GM19193 (cell line): ENCODE data around the gene FAM3A.

ENCODE experiments used
- POLR2A ChIP-seq: IDR thresholded peaks from 4 replicates; pipeline ENCODE4 v1.6.1; 2011; ENCODE audit not compliant: insufficient read depth, insufficient read length; ENCODE audit errors: extremely low read depth

FAM3A gene

DNA sequence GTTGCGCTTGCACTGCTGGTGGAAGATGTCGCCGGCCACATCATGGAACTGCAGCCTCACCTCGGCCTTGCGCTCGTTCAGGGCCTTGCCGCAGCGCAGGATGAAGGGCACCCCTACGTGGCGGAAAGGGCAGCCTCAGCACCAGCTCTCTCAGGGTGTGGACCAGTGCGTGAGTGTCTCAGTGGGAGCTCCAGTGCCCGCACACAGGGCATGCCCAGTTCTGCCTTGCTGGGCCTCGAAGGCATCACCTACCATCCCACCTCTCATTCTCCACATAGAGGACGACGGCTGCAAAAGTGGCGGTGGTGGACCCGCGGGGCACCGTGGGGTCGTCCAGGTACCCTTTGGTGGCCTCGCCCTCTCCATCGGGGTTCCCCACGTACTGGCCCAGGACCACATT lies 16.7 kb upstream of the FAM3A start:
- no peak for TF ChIP-seq POLR2A

DNA sequence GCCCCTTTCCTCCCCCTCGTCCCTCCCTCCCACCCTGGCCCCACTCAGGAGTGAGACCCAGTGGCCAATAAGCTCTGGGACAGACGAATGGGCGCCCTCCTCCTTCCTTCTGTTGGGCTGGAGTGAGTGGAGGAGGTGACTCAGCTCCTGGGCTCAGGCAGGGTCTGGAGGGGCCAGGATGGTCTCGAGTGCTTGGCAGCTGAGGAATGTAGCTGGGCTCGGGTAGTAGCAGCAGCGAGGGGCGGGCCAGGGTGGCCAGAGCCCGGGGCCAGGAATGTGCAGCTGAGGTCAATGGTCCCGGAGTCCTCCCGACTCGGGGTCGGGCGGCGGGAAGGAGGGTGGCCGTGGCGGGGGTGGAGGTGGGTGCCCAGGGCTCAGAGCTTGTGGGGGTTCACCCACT lies 15.6 kb upstream of the FAM3A start:
- TF ChIP-seq POLR2A = no peak

DNA sequence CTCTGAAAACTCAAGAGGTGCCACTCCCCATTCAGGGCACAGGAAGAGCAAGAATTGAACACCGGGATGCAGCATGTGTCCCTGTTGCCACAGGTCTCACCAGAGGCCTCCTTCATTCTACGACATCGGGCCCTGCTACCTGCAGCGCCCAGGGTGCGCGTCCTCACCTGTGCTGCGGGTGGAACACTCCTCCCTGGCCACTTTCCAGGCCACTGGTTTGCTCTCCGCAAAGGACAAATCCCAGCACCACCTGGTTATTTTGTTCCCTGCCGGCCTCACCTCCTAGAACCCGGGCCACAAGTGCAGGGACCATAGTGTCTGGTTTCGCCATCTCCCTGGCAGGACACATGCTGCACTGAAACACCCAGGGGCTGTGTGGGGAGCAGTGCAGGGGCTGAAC lies 14.3 kb upstream of the FAM3A start:
- TF ChIP-seq POLR2A = no peak

DNA sequence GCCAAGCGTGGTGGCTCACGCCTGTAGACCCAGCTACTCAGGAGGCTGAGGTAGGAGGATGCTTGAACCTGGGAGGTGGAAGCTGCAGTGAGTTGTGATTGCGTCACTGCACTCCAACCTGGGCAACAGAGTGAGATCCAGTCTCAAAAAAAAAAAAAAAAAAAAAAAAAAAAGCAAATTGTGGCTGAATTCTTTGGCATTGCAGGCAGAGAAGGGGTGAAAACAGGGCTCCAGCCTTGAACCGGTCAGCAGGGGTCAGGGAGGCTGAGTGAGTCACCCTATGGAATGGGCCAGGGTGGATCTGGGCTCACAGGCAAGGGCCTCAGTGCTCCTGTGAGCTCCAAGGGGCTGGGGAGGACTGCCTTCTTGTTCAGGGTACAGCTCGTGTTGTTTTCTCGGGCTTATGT lies 13.2 kb upstream of the FAM3A start:
- no peak for TF ChIP-seq POLR2A

DNA sequence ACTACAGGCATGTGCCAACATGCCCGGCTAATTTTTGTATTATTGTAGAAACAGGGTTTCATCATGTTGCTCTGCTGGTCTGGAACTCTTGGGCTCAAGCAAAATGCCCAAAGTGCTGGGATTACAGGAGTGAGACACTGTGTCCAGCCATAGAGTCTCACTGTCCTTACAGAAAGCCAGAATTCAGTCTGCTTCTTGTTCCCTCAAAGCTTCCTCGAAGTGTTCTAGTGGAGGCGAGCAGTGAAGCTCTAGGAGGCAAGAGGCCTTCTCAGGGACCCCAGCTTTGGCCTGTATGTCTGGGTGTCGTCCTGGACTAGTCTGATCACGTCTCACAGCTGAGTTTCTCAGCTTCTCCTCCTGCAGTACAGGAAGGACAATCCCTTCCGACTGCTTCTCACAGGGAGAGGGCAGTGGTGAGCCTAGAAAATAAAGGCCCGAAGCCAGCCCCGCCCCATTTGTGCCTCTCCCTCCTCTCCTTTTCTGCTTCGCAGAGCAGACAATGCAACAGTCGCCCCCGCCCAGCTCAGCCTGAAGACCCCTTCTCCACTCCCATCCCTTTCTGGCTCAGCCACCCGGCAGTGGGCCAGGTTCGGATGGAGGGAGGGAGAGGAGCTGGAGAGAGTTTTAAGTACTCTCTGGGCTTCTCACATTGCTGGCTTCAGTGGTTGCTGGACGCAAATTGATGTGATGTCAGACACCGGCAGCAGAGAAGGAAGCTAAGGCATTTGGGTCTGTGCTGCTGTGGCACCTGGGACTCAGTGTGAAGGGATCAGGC lies 11.1 kb upstream of the FAM3A start:
- TF ChIP-seq POLR2A = no peak

DNA sequence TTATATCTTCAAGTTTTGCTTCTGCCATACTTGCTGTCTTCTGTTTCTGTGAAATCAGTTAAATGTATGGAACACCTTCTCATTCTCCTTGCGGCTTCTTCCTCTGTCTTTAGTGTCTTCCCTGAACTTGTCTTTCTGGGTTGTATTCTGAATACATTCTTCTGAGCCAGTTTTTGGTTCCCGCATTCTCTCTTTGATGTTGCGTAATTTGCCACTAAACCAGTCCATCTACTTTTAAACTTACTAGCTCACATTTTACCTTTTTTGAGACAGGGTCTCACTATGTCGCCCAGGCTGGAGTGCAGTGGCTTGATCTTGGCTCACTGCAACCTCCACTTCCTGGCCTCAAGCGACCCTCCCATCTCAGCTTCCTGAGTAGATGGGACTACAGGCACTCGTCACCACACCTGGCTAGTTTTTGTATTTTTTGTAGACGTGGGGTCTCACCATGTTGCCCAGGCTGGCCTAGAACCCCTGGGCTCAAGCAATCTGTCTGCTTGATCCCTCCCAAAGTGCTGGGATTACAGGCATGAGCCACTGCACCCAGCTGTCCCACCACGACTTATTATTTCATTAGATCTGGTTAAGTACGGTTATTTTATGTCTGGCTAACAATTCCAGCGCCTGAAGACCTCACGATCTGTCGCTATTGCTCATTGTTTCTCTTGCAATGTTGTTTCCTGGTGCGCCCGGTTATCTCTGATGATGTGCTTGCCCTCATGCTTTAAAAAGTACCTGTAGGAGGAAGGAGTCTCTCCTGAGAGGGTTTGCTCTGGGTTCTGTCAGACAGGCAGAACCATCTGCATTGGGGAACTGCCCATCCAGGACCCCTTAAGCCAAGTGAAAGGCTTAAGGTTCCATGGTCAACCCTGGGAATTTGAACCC lies 9.8 kb upstream of the FAM3A start:
- no peak for TF ChIP-seq POLR2A

DNA sequence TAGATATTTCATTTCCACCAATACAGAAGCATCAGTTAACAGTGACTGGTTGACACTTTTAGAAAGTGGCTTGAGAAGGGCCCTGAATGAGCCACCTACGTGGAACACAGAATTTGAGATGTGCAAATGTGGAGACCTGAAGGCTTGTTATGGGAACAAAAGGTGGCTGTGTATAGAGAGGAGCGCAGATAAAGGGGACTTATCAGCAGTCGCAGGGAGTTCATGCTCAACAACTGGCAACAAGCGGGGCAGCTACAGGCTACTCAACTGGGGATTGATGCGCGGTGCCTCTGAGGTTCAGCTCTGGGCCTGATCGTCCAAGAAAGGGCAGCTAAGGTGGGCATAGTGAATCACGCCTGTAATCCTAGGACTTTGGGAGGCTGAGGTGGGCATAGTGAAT lies 3.4 kb upstream of the FAM3A start:
- TF ChIP-seq POLR2A = no peak

DNA sequence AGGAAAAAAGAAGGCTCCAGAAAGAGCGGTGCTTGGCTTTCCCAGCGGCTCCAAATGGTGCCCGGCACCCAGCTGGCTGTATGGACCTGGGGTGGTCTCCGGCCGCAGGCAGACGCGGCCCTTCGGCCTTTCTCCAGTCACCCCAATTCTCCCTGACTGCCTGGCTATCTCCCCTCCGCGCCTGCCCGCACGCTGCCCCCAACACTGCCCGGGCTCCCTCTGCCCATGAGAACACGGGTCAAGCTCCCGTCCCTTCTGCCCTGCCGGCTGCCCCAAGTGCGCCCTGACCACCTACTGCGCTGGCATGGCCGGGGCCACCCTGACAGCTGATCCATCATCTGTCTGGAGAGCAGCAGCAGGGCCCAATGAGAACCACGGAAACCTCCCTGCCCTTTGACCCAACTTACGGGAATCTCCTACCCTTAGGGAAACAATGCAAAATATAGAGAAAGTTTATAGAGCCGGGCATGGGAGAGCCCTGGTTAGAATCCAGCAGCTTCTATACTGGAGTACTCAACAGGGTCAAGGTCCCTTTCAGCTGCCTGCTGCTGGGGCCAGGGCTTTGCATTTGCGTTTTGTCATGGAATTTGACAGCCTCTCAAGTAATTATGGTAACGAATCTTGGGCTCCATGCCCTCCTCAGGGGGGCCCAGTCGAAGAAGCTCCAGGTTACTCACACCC lies 1.2 kb upstream of the FAM3A start:
- TF ChIP-seq POLR2A = no peak

DNA sequence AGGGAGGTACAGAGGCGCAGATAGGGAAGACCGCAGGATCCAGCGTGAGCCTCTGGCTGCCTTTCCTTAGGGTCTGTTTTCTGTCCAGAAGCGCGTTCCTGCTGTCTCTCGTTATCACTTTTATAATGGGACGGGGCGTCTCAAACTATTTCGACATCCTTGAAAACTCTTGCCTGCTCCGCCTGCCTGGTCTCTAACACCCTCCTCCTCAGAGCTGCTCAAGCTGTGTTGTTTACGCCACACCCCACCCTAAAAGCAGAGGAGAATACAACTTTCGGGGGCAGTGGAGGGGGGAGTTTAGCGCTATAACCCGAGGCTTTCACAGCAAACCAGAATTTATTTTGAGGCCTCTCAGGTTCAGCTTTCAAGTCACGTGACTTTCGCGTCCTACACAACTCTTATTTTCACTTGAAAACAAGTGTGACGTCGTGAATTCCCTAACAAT lies 646 bp upstream of the FAM3A start:
- TF ChIP-seq POLR2A = no peak

DNA sequence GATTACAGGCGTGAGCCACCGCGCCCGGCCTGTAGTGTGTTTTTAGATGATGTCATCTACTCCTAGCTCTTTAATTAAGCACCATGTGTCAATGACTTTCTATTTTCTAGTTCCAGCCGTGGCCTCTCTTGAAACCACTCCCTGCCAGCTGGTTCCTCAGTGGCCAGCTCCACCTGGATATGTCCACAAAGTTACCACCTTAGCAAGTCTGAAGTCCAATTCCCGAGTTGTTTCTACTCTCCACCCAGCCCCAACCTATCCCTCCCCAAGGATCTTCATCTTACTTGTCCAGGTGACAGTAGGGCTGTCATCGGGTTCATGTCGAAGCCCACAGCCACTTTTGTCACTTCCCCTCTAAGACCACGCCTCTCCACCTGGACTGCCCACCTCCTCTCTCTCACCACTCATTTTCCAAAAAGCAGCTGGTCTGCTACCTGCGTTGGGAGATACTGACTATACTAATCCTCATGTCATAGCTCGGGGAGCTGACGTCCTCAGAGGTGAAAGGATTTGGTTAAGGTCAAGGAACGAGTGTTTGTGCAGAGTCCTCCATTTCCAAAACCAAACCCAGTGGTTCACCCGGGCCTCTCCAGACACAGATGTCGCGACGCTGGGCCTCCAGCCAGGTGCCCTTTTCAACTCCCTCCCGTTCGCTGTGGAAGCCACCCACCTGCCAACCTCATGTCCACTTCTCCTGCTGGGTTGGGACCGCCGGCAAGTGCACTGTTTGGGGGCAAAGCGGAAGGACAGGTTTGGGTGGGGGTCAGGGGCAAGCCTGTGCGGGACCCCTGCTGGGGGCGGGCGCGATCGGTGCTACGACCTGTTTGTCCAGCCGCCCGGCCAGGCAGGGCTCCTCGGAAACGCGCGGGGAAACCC lies 704 bp downstream of the FAM3A start:
- TF ChIP-seq POLR2A = peak; percentile 26

DNA sequence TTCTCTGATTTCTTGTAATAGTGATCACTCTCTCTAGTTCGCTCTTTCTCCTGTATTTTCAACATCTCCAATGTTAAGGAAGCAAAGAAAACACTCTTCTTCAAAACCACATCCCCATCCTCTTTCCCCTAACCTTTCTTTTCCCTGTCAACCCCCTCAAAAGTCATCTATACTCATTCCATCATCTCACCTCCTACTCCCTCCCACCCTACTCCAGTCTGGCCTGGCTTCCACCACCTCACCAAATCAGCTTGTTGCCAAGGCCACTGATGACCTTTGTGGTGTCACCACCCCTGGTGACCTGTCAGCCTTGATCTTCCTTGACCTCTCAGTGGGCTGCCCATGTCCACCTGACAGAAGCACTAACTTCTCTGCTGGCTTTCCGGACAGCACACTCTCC lies 2.3 kb downstream of the FAM3A start:
- TF ChIP-seq POLR2A = no peak

DNA sequence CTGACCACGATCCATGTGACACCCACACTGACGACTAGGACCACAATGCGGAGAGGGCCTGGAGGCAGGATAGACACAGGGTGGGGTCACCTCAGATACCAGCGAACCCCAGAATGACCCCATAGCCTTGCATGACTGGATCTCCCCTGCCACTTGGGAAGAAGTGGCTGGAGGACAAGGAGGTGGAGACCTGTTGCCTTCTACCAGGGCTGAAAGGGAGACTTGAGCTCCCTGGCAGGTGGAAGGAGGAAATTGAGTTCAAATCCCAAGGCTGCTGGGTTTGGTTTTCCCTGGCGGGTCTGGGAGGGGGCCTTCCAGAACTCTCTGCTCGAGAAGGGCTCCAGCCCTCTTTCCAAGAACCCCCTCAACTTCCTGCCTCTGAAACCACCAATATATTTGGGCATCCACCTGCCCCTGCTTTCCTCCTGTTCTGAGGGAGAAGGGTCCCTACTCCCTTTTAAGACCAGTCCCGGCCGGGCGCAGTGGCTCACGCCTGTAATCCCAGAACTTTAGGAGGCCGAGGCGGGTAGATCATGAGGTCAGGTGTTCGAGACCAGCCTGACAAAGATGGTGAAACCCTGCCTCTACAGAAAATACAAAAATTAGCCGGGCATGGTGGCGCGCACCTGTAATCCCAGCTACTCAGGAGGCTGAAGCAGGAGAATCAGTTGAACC lies 3.0 kb downstream of the FAM3A start:
- TF ChIP-seq POLR2A = no peak

DNA sequence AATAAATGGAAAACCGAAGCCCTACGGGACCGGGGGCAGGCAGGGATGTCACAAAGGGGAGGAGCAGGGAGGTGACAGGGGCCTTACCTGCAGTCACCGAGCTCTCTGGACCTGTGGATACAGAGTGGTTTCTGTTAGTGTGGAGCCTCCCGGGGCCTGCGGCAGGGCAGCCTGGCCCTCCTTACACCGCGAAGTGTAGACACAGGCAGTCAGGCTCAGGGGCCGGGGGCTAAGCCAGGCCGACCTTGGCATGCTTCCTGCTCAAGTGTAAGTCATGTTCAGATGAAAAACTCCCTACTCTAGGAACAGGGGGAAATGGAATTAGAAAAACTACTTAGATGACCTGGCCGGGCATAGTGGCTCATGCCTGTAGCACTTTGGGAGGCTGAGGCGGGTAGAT lies 4.3 kb downstream of the FAM3A start:
- TF ChIP-seq POLR2A = no peak

DNA sequence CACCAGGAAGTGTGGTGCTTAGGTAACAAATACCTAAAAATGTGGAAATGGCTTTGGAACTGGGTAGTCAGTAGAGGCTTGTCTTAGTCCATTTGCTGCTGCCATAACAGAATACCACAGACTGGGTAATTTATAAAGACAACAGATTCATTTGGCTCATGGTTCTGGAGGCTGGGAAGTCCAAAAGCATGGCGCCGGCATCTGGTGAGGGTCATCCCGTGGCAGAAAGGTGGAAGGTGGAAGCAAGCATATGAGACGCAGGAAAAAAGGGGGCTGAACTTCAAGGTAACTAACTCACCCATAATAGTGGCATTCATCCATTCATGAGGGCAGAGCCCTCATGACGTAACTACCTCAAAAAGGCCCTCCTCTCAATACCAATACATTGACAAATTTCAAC lies 6.6 kb downstream of the FAM3A start:
- TF ChIP-seq POLR2A = no peak
